Liver (tissue), 9 donors: ENCODE measurements around the gene SLC2A1. TPM values are rescaled to one million over a fixed set of nuclear protein-coding genes. Genes with fewer than 3 reads are reported as not detected.

Source experiments
- DNase-seq: peaks from one replicate; pipeline ENCODE4 v3.0.0-alpha.2; 2017; ENCODE audit warnings: low spot score
- H3K27ac ChIP-seq, 2 donors: one replicate each; pipeline ENCODE4 v1.7.0; 2013; ENCODE audit warnings: inconsistent platforms in 2 of 2, low read length in 2 of 2, control low read depth in 1 of 2, low read depth in 1 of 2, mild to moderate bottlenecking in 1 of 2
- H3K27me3 ChIP-seq, 4 donors: one replicate each; pipeline versions ENCODE4 v1.6.1 to v1.7.0; 2013; ENCODE audit warnings: low read length in 3 of 4, inconsistent platforms in 1 of 4, mild to moderate bottlenecking in 1 of 4, moderate library complexity in 1 of 4; ENCODE audit not compliant: control insufficient read depth in 4 of 4, insufficient read depth in 4 of 4
- H3K36me3 ChIP-seq, 4 donors: one replicate each; pipeline versions ENCODE4 v1.6.1 to v1.7.0; 2013; ENCODE audit warnings: low read length in 3 of 4, mild to moderate bottlenecking in 3 of 4, low read depth in 1 of 4, moderate library complexity in 1 of 4; ENCODE audit not compliant: control insufficient read depth in 4 of 4, insufficient read depth in 3 of 4
- H3K4me1 ChIP-seq, 4 donors: one replicate each; pipeline versions ENCODE4 v1.6.1 to v1.7.0; 2013; ENCODE audit warnings: low read length in 3 of 4, mild to moderate bottlenecking in 3 of 4, moderate library complexity in 1 of 4; ENCODE audit not compliant: control insufficient read depth in 4 of 4, insufficient read depth in 4 of 4
- H3K4me3 ChIP-seq, 3 donors: one replicate each; pipeline versions ENCODE4 v1.6.1 to v1.7.0; 2013; ENCODE audit warnings: low read length in 3 of 3, control low read depth in 1 of 3, low read depth in 1 of 3, mild to moderate bottlenecking in 1 of 3
- H3K9ac ChIP-seq, 2 donors: one replicate each; pipeline ENCODE4 v1.7.0; 2013; ENCODE audit warnings: low read length in 2 of 2, mild to moderate bottlenecking in 2 of 2, moderate library complexity in 2 of 2, control low read depth in 1 of 2, low read depth in 1 of 2
- H3K9me3 ChIP-seq, 4 donors: one replicate each; pipeline versions ENCODE4 v1.6.1 to v1.7.0; 2013; ENCODE audit warnings: low read length in 3 of 4; ENCODE audit not compliant: control insufficient read depth in 4 of 4
- EGR1 ChIP-seq, 2 donors: IDR thresholded peaks; 2 replicates each; pipeline ENCODE4 v1.6.1; 2016 to 2018; ENCODE audit warnings: antibody characterized with exemption in 2 of 2, low read depth in 2 of 2
- FOXA1 ChIP-seq: IDR thresholded peaks from 2 replicates; pipeline ENCODE4 v1.6.1; 2016; ENCODE audit warnings: antibody characterized with exemption
- FOXA2 ChIP-seq: IDR thresholded peaks from 2 replicates; pipeline ENCODE4 v1.6.1; 2016; ENCODE audit warnings: antibody characterized with exemption
- HNF4A ChIP-seq, 2 donors: conservative IDR thresholded peaks; 2 replicates each; pipeline ENCODE4 v1.6.1; 2016; ENCODE audit warnings: antibody characterized with exemption in 2 of 2, mild to moderate bottlenecking in 2 of 2
- HNF4G ChIP-seq: IDR thresholded peaks from 2 replicates; pipeline ENCODE4 v1.6.1; 2016; ENCODE audit warnings: antibody characterized with exemption
- JUND ChIP-seq, 2 donors: IDR thresholded peaks; 2 replicates each; pipeline ENCODE4 v1.6.1; 2016; ENCODE audit warnings: antibody characterized with exemption in 2 of 2
- MAX ChIP-seq: IDR thresholded peaks from 2 replicates; pipeline ENCODE4 v1.6.1; 2016; ENCODE audit warnings: antibody characterized with exemption
- NR2F2 ChIP-seq: IDR thresholded peaks from 2 replicates; pipeline ENCODE4 v1.6.1; 2016; ENCODE audit warnings: antibody characterized with exemption
- RAD21 ChIP-seq, 2 donors: IDR thresholded peaks; 2 replicates each; pipeline ENCODE4 v1.6.1; 2016; ENCODE audit warnings: antibody characterized with exemption in 2 of 2, mild to moderate bottlenecking in 2 of 2
- REST ChIP-seq: IDR thresholded peaks from 2 replicates; pipeline ENCODE4 v1.6.1; 2016; ENCODE audit warnings: antibody characterized with exemption, mild to moderate bottlenecking
- RXRA ChIP-seq, 2 donors: IDR thresholded peaks; 2 replicates each; pipeline ENCODE4 v1.6.1; 2017 to 2018; ENCODE audit warnings: antibody characterized with exemption in 2 of 2, mild to moderate bottlenecking in 1 of 2
- TAF1 ChIP-seq: conservative IDR thresholded peaks from 2 replicates; pipeline ENCODE4 v1.6.1; 2016; ENCODE audit warnings: antibody characterized with exemption, mild to moderate bottlenecking
- YY1 ChIP-seq: IDR thresholded peaks from 2 replicates; pipeline ENCODE4 v1.6.1; 2016; ENCODE audit warnings: antibody characterized with exemption, mild to moderate bottlenecking
- ZBTB33 ChIP-seq: IDR thresholded peaks from 2 replicates; pipeline ENCODE4 v1.6.1; 2016; ENCODE audit warnings: antibody characterized with exemption
- WGBS: extraction: QIAGEN DNeasy Blood & Tissue Kit; methylation state at CpG from one replicate; pipeline ENCODE4 v1.1.7; 2013; 5-methylcytosine and 5-hydroxymethylcytosine counted together
- polyA plus RNA-seq, 2 donors: library from polyadenylated mRNA; stranded (reverse) in 1 of 2; unstranded in 1 of 2; fragments of 200-250 nt in 1 of 2; fragments of >200 nt in 1 of 2; fragmentation: Nextera tagmentation in 1 of 2; extraction: Ambion mirVana in 1 of 2; gene quantifications; one replicate each; pipeline versions ENCODE4 v1.2.1 to v1.2.3, GENCODE V29; 2013 to 2015
- total RNA-seq, 2 donors: library from RNA; depleted of rRNA; stranded (reverse); fragments of >200 nt; gene quantifications; one replicate each; pipeline ENCODE4 v1.2.3, GENCODE V29; 2014
- TF ChIP-seq, protein P1 (sequence below): fragments of 150-350 bp; IDR thresholded peaks from 2 replicates; pipeline ENCODE4 v1.5.1; 2017; ENCODE audit warnings: improper control_type of control experiment, low read depth, low read length; ENCODE audit not compliant: missing input control
- TF ChIP-seq, protein P2 (sequence below): IDR thresholded peaks from 2 replicates; pipeline ENCODE4 v1.6.1; 2016; ENCODE audit warnings: antibody characterized with exemption
- donor health status: healthy.
- donor health status: healthy.
- donor health status: healthy.
- donor health status: healthy.
- donor health status: healthy.

The SLC2A1 gene
- total and polyA plus RNA-seq, 4 donors, result 1.1 to 675 (median 3.0) TPM

GRCh38 chr1:42992054-42992571 is 33.4 kb upstream of the SLC2A1 start:
- H3K4me3 ChIP-seq, result no peak overlapping the region
- TF ChIP-seq FOXA1, result no peak
- TF ChIP-seq HNF4G, result no peak
- TF ChIP-seq EGR1 (IDR thresholded peaks at IDR 0.05; ENCODE audit: low read depth in 2 of 2), result no peak
- TF ChIP-seq NR2F2, result no peak
- no peak for TF ChIP-seq HNF4A (conservative IDR thresholded peaks at IDR 0.05)
- no peak for TF ChIP-seq REST
- no peak for TF ChIP-seq MAX
- no peak for TF ChIP-seq RXRA (IDR thresholded peaks at IDR 0.05)
- TF ChIP-seq TAF1, result no peak
- TF ChIP-seq ZBTB33, result no peak
- no peak for TF ChIP-seq YY1
- TF ChIP-seq, protein P1, sequence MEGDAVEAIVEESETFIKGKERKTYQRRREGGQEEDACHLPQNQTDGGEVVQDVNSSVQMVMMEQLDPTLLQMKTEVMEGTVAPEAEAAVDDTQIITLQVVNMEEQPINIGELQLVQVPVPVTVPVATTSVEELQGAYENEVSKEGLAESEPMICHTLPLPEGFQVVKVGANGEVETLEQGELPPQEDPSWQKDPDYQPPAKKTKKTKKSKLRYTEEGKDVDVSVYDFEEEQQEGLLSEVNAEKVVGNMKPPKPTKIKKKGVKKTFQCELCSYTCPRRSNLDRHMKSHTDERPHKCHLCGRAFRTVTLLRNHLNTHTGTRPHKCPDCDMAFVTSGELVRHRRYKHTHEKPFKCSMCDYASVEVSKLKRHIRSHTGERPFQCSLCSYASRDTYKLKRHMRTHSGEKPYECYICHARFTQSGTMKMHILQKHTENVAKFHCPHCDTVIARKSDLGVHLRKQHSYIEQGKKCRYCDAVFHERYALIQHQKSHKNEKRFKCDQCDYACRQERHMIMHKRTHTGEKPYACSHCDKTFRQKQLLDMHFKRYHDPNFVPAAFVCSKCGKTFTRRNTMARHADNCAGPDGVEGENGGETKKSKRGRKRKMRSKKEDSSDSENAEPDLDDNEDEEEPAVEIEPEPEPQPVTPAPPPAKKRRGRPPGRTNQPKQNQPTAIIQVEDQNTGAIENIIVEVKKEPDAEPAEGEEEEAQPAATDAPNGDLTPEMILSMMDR, result no peak
- no peak for TF ChIP-seq FOXA2
- H3K9ac ChIP-seq, result no peak overlapping the region
- no peak for DNase-seq
- no peaks in the 10 kb centered on the region for H3K27me3 ChIP-seq
- no peak overlapping the region for H3K27ac ChIP-seq
- H3K4me1 ChIP-seq, result no peaks in the 10 kb centered on the region
- WGBS, result 82% methylated on average over 5 of the region's 5 CpGs
- no peaks in the 10 kb centered on the region for H3K36me3 ChIP-seq
- no peaks in the 10 kb centered on the region for H3K9me3 ChIP-seq

DNA sequence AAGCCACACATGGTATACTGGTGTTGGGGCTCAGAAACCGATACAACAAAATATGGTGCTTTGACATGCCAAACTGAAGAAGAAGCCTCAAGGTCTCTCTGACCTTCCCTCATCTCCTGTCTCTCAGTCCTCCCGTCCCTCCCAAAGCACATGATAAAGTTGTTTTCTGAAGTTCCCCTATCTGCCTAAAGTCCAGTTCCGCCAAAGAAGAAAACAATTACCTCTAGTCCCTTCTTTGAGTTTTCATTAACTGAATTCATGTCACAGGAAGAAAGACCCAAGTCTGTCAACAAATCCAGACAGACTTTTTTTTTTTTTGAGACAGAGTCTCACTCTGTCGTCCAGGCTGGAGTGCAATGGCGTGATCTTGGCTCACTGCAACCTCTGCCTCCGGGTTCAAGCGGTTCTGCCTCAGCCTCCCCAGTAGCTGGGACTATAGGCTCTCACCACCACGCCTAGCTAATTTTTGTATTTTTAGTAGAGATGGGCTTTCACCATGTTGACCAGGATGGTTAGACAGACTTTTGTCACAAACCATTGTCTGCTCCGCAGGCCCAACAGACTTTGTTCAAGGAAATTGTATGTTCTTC is 32.2 kb upstream of the SLC2A1 start:
- DNase-seq, result no peak
- no peaks in the 10 kb centered on the region for H3K36me3 ChIP-seq
- no peak overlapping the region for H3K27ac ChIP-seq
- H3K27me3 ChIP-seq, result no peaks in the 10 kb centered on the region
- H3K9me3 ChIP-seq, result no peaks in the 10 kb centered on the region
- H3K4me1 ChIP-seq, result no peaks in the 10 kb centered on the region
- TF ChIP-seq NR2F2, result no peak
- TF ChIP-seq TAF1, result no peak
- no peak for TF ChIP-seq MAX
- TF ChIP-seq RXRA (IDR thresholded peaks at IDR 0.05), result no peak
- TF ChIP-seq, protein P2, sequence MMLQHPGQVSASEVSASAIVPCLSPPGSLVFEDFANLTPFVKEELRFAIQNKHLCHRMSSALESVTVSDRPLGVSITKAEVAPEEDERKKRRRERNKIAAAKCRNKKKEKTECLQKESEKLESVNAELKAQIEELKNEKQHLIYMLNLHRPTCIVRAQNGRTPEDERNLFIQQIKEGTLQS, result no peak
- TF ChIP-seq FOXA1, result no peak
- TF ChIP-seq YY1, result no peak
- no peak for TF ChIP-seq REST
- TF ChIP-seq JUND (IDR thresholded peaks at IDR 0.05), result no peak
- TF ChIP-seq RAD21 (IDR thresholded peaks at IDR 0.05), result no peak
- no peak for TF ChIP-seq EGR1 (IDR thresholded peaks at IDR 0.05; ENCODE audit: low read depth in 2 of 2)
- no peak overlapping the region for H3K9ac ChIP-seq
- H3K4me3 ChIP-seq, result no peak overlapping the region
- WGBS, result 74% methylated on average over 9 of the region's 9 CpGs
